HL-60 (cell line): ENCODE data around the gene CAMK2B.

Source experiments
- DNase-seq, 2 experiments: peaks; one replicate each; pipeline ENCODE4 v3.0.0-alpha.2; 2010 to 2020; ENCODE audit warnings: low read depth in 1 of 2, low spot score in 1 of 2
- H3K27ac ChIP-seq: fragments of 250-450 bp; sonication (Bioruptor Pico); replicated peaks from 2 replicates; pipeline ENCODE4 v1.5.1; 2020; ENCODE audit warnings: mild to moderate bottlenecking, moderate library complexity
- H3K27me3 ChIP-seq: fragments of 250-450 bp; sonication (Bioruptor Pico); 2 replicates; pipeline ENCODE4 v1.5.1; 2021; ENCODE audit warnings: mild to moderate bottlenecking, moderate library complexity; ENCODE audit not compliant: insufficient read depth, poor library complexity, severe bottlenecking
- H3K4me3 ChIP-seq: replicated peaks from 2 replicates; pipeline ENCODE4 v1.5.1; 2011; ENCODE audit warnings: mild to moderate bottlenecking, control low read depth, low read length; ENCODE audit not compliant: insufficient read depth
- CTCF ChIP-seq: IDR thresholded peaks from one replicate; pipeline ENCODE4 v1.5.1; 2011; ENCODE audit warnings: low read length, control low read depth, inconsistent platforms; ENCODE audit not compliant: insufficient read depth
- GABPA ChIP-seq: IDR thresholded peaks from 2 replicates; pipeline ENCODE4 v1.6.1; 2012; ENCODE audit warnings: low read depth
- POLR2AphosphoS5 ChIP-seq: IDR thresholded peaks from 2 replicates; pipeline ENCODE4 v1.6.1; 2012; ENCODE audit warnings: low read depth
- REST ChIP-seq: IDR thresholded peaks from 2 replicates; pipeline ENCODE4 v1.6.1; 2012; ENCODE audit warnings: low read depth; ENCODE audit not compliant: insufficient replicate concordance
- SPI1 ChIP-seq: IDR thresholded peaks from 2 replicates; pipeline ENCODE4 v1.6.1; 2012; ENCODE audit warnings: low read depth, mild to moderate bottlenecking, borderline replicate concordance

CAMK2B gene

GRCh38 chr7:44239361-44239760, 86.0 kb downstream of the CAMK2B start:
- no peak for DNase-seq
- Histone ChIP-seq H3K27me3 (no peaks in the 10 kb centered on the region), H3K27ac (no peak overlapping the region), H3K4me3 (no peak overlapping the region)
- TF ChIP-seq POLR2AphosphoS5 (no peak), GABPA (no peak), SPI1 (no peak), REST (no peak), CTCF (no peak)

GRCh38 chr7:44238116-44238695, 87.2 kb downstream of the CAMK2B start:
- TF ChIP-seq REST = no peak
- TF ChIP-seq GABPA = no peak
- TF ChIP-seq POLR2AphosphoS5 = no peak
- no peak for TF ChIP-seq CTCF

GRCh38 chr7:44237696-44238095, 87.7 kb downstream of the CAMK2B start:
- Histone ChIP-seq H3K27ac (no peak overlapping the region), H3K27me3 (no peaks in the 10 kb centered on the region), H3K4me3 (no peak overlapping the region)
- TF ChIP-seq POLR2AphosphoS5 (no peak), REST (no peak), GABPA (no peak), SPI1 (no peak), CTCF (no peak)
- no peak for DNase-seq

More at GRCh38 chr7:44238116-44238695, 87.2 kb downstream of the CAMK2B start:
- H3K4me3 ChIP-seq = no peak overlapping the region
- DNase-seq = no peak
- H3K27ac ChIP-seq = no peak overlapping the region
- no peaks in the 10 kb centered on the region for H3K27me3 ChIP-seq
